CD4-positive, alpha-beta T cell treated with Interleukin-17A for 4 hours (primary cell): ENCODE data around the gene ARID1A.
"Not testable (repeated sequence)": the region's sequence is repeated elsewhere in the genome, so short reads cannot be mapped to it uniquely, and the experiment has no call there.

ENCODE experiments used
- DNase-seq: peaks from one replicate; pipeline ENCODE4 v3.0.0-alpha.2; 2020; ENCODE audit warnings: mixed read lengths

ARID1A gene

GRCh38 chr1:26697978-26698849 lies 2.4 kb downstream of the ARID1A start:
- DNase-seq: peak; percentile 35

- no peak for DNase-seq
Observed at GRCh38 chr1:26700711-26701110, 4.9 kb downstream of the ARID1A start.

GRCh38 chr1:26701266-26701994 lies 5.6 kb downstream of the ARID1A start:
- no peak for DNase-seq

- no peak for DNase-seq
Observed at GRCh38 chr1:26701995-26702679, 6.3 kb downstream of the ARID1A start.

- no peak for DNase-seq
Observed at GRCh38 chr1:26702680-26703038, 6.8 kb downstream of the ARID1A start.

DNA sequence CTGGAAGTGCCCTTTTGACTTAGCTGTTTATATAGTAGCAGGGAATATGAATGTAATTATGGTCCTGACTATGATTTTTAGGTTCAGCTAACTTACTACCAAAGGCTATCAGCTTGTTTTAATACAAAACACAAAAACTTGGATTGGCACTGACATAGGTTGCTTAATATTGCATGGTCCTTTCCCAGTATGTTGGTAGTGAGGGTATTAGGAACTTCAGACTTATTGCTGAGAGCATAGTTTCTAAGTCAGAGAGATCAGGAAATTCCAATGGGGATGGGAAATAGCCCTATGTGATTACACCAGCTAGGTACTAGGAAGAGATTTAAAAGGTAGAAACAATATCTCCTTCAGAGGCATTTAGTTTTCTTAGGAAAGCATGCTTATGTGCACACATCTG lies 7.7 kb downstream of the ARID1A start:
- no peak for DNase-seq

- DNase-seq: no peak
Observed at GRCh38 chr1:26704629-26705028, 8.8 kb downstream of the ARID1A start.

DNA sequence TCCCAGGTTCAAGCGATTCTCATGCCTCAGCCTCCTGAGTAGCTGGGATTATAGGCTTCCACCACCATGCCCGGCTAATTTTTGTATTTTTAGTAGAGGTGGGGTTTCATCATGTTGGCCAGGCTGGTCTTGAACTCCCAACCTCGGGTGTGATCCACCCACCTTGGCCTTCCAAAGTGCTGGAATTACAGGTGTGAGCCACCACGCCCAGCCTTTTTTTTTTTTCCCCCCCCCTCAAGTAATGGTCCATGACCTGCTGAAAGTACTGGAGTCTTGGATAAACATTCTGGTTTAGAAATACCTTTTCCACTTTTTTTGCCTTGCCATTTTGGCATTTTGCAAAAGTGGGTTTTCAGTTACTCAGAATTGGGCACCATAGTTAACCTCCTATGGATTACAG lies 9.4 kb downstream of the ARID1A start:
- DNase-seq: not testable (repeated sequence)

GRCh38 chr1:26705788-26706311 lies 10.0 kb downstream of the ARID1A start:
- no peak for DNase-seq

DNA sequence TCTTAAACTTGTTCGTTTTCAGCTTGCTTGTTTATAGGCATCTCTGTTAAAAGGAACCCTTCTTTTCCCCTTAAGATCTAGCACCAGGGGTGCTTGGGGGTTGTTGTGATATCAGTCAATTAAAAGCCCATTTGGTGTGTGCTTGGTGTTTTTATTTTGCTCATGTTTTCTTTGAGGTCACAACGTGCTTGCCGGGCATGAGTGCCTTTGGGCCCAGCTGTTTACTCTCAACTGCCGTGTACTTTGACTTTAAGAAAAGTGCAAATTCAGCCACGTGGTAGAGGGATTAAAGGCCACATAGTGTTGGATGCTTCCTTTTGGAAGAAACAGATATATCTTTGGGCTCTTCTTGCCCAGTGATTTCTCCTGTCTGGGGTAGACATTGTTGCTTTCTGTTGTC lies 10.5 kb downstream of the ARID1A start:
- no peak for DNase-seq

DNA sequence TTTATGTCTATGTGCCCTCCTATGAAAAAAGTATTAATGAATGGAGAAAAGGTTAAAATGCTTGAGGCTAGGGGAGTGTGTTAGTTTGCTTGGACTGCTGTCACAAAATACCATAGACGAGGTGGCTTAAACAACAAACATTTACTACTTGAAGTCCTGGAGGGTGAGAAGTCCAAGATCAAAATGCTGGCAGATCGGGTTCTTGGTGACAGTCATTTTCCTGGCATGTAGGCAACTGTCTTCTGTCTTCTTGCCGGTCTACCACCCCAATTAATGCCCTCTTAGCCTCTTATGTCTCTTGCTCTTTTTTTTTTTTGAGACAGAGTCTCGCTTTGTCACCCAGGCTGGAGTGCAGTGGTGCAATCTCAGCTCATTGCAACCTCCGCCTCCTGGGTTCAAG lies 15.0 kb downstream of the ARID1A start:
- no peak for DNase-seq

DNA sequence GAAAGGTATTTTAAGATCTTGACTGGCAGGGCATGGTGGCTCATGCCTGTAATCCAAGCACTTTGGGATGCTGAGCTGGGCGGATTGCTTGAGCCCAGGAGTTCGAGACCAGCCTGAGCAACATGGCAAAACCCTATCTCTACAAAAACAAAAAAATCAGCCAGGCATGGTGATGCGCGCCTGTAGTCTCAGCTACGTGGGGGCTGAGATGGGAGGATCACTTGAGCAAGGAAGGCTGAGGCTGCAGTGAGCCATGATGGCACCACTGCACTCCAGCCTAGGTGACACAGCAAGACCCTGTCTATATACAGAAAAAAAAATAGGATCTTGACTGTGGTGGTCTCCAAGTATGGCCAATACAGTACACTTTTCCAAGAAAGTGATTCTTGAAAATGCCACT lies 16.0 kb downstream of the ARID1A start:
- no peak for DNase-seq

- no peak for DNase-seq
Observed at GRCh38 chr1:26717017-26717491, 21.2 kb downstream of the ARID1A start.

GRCh38 chr1:26719205-26719604 lies 23.4 kb downstream of the ARID1A start:
- DNase-seq: no peak

DNA sequence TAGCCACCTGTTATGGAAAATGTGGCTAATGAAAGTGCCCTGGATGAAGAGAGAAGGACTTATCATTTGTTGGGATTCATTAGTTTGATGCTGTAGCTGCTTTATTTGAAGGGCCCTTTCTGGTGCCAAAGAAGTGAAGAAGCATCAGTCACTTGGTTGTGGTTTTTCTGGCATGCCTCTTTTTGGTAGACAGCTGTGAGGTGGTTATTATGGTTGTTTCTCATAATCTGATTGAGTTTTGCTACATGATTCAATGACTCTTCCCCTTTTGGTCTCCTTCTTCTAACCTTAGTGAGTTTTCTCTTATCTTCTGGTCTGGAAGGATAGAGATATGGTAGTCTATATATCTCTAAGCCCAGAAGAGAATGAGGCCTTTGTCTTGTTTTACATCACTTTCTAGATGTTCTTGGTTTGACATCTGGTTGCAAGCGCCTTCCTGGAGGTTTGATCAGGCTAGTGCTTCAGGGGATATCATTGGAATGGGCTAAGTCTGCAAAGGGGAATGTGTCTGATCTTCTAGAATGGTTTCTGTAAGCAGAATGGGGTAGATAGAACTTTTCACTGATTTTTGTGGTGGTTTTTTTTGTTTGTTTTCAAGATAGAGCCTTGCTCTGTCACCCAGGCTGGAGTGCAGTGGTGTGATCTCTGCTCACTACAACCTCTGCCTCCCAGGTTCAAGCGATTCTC lies 26.0 kb downstream of the ARID1A start:
- DNase-seq: peak; percentile 22

- peak; percentile 63 for DNase-seq
Observed at GRCh38 chr1:26723013-26723991, 27.5 kb downstream of the ARID1A start.

DNA sequence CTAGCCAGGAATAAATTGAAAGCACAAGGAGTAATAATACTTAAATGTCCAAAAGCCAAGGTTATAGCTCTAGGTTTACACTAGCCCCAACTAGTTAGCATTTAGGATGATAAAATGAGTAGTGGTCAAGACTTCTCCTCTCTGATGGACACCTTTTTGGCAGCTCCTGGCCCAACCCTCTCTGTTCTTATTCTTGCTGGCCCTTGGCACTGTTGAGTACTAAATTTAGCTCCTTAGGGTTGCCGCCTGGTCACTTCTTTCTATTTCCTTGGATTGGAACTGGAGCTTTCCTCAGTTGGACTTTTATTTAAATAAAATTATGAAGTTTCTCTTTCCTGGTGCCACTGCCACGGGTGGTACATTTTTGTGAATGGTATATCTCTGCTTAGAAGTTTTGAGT lies 28.3 kb downstream of the ARID1A start:
- no peak for DNase-seq

GRCh38 chr1:26724926-26725325 lies 29.1 kb downstream of the ARID1A start:
- no peak for DNase-seq

DNA sequence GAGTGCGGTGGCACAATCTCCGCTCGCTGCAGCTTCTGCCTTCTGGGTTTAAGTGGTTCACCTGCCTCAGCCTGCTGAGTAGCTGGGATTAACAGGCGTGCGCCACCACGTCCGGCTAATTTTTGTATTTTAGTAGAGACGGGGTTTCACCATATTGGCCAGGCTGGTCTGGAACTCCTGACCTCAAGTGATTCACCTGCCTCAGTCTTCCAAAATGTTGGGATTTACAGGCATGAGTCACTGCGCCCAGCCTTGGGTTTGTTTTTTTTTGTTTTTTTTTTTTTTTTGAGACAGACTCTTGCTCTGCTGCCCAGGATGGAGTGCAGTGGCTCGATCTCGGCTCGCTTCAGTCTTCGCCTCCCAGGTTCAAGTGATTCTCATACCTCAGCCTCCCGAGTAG lies 30.1 kb downstream of the ARID1A start:
- DNase-seq: peak; percentile 12

- no peak for DNase-seq
Observed at GRCh38 chr1:26726784-26727183, 31.0 kb downstream of the ARID1A start.

DNA sequence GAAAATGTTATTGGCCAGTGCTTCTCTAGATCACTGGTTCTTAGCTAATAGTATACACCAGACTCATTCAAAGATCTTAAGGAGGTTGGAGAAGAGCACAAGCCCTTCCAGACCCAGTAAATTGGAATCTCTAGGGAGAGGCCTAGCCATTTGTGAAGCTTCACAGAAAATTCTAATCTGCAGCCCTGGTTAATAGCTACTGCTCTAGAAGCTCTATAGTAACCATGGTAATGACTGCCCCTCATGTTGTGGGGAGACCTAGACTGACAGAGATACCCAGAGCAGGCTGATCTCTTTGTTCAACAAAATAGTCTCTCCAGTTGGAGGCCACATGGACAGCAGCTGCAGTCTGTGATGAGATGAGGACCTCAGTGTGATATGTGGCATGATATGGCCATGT lies 31.7 kb downstream of the ARID1A start:
- DNase-seq: no peak
